Mesothelial cell of epicardium (in vitro differentiated cells): Measurements from ENCODE around the gene HSBP1L1. TPM values are rescaled to one million over a fixed set of nuclear protein-coding genes. Genes with fewer than 3 reads are reported as not detected.

Experiments
- DNase-seq, 2 experiments: peaks; one replicate each; pipeline ENCODE4 v3.0.0; 2021; ENCODE audit warnings: low spot score in 2 of 2; ENCODE audit not compliant: unreplicated experiment in 2 of 2
- H3K27ac Mint-ChIP-seq: 2 replicates; pipeline ENCODE4 v1.8.0; 2021; ENCODE audit warnings: mixed read lengths
- H3K27me3 Mint-ChIP-seq: 2 replicates; pipeline ENCODE4 v1.8.0; 2021; ENCODE audit warnings: low read depth, mixed read lengths
- H3K36me3 Mint-ChIP-seq: 2 replicates; pipeline ENCODE4 v1.8.0; 2021; ENCODE audit warnings: mixed read lengths
- H3K4me1 Mint-ChIP-seq: 2 replicates; pipeline ENCODE4 v1.8.0; 2021; ENCODE audit warnings: mixed read lengths
- H3K4me3 Mint-ChIP-seq: 2 replicates; pipeline ENCODE4 v1.8.0; 2021; ENCODE audit warnings: mild to moderate bottlenecking, moderate library complexity, mixed read lengths
- H3K9me3 Mint-ChIP-seq: 2 replicates; pipeline ENCODE4 v1.8.0; 2021; ENCODE audit warnings: mixed read lengths
- total RNA-seq: library from RNA; stranded (reverse); gene quantifications from 3 replicates; pipeline ENCODE4 v1.2.1, GENCODE V29; 2021
- TF ChIP-seq, protein P1 (sequence below): fragments of 200-600 bp; sonication (generic); IDR thresholded peaks from one replicate; pipeline ENCODE4 v1.5.0; 2021; ENCODE audit warnings: antibody characterized with exemption; ENCODE audit not compliant: unreplicated experiment

Gene HSBP1L1
- total RNA-seq, 1 donor from 2014 or later: 35.4 TPM

DNA sequence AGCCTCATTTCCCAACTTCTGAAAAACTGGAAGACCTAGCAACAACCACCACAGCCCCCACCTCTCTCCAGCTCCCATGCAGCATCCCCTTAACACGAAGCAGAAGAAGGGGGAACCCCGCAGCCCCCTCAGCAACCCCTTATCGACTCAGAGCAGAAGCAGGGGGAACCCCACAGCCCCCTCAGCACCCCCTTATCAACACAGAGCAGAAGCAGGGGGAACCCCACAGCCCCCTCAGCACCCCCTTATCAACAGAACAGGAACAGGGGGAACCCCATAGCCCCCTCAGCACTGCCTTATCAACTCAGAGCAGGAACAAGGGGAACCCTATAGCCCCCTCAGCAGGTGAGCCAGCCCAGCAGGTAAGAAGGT is 19.7 kb upstream of the HSBP1L1 start:
- Mint-ChIP-seq H3K4me1 (peaks cover 7% of the 10 kb centered on the region), H3K4me3 (no peak overlapping the region), H3K27ac (no peak overlapping the region), H3K36me3 (peaks cover 18% of the 10 kb centered on the region), H3K9me3 (no peaks in the 10 kb centered on the region), H3K27me3 (no peaks in the 10 kb centered on the region)
- DNase-seq: no peak
- TF ChIP-seq, protein P1, sequence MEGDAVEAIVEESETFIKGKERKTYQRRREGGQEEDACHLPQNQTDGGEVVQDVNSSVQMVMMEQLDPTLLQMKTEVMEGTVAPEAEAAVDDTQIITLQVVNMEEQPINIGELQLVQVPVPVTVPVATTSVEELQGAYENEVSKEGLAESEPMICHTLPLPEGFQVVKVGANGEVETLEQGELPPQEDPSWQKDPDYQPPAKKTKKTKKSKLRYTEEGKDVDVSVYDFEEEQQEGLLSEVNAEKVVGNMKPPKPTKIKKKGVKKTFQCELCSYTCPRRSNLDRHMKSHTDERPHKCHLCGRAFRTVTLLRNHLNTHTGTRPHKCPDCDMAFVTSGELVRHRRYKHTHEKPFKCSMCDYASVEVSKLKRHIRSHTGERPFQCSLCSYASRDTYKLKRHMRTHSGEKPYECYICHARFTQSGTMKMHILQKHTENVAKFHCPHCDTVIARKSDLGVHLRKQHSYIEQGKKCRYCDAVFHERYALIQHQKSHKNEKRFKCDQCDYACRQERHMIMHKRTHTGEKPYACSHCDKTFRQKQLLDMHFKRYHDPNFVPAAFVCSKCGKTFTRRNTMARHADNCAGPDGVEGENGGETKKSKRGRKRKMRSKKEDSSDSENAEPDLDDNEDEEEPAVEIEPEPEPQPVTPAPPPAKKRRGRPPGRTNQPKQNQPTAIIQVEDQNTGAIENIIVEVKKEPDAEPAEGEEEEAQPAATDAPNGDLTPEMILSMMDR: no peak

DNA sequence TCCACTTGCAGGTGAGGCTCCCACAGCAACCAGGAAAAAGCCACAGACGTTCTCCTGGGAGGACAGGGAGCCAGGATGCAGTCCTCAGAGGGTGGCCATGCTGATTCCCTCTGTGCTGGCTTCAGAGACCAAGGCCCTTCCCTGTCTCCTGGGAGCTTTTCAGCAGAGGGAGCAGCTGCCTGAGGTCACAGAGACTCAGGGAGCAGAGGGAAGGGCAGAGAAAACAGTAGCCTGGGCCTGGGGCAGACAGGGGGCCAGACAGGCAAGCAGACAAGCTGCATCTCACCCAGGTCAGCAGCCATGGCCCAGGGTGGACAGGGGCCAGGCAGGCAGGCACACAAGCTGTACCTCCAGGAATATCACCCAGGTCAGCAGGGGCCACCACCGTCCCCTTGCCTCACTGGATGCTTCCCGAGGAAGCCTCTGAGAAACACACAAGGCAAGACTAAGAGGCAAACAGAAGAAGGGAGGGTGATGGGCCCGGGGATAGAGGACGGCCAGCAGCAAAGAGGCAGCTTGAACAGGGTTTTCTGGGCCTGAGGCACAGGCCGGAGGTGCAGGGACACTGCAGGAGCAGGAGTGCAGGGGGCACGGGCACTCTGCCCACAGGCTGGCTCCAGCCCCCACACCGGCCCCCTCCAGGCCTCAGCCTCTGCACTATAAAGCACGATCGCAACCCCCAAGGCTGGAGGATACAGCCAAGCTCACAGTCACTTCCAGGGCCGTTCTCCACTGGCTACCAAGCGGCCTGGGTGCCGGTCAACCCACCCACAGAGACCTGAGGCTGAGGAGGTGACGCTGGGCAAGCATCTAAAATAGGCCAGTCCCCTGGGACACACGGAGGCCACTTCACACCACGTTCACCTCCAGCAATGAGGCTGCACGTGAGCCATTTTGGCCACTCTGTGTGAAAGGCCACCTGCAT is 19.1 kb upstream of the HSBP1L1 start:
- H3K27ac Mint-ChIP-seq: no peak overlapping the region
- no peaks in the 10 kb centered on the region for H3K27me3 Mint-ChIP-seq
- DNase-seq: no peak
- peaks cover 12% of the 10 kb centered on the region for H3K36me3 Mint-ChIP-seq
- no peak overlapping the region for H3K4me3 Mint-ChIP-seq
- peaks cover 13% of the 10 kb centered on the region for H3K4me1 Mint-ChIP-seq
- TF ChIP-seq, protein P1: no peak
- H3K9me3 Mint-ChIP-seq: no peaks in the 10 kb centered on the region

DNA sequence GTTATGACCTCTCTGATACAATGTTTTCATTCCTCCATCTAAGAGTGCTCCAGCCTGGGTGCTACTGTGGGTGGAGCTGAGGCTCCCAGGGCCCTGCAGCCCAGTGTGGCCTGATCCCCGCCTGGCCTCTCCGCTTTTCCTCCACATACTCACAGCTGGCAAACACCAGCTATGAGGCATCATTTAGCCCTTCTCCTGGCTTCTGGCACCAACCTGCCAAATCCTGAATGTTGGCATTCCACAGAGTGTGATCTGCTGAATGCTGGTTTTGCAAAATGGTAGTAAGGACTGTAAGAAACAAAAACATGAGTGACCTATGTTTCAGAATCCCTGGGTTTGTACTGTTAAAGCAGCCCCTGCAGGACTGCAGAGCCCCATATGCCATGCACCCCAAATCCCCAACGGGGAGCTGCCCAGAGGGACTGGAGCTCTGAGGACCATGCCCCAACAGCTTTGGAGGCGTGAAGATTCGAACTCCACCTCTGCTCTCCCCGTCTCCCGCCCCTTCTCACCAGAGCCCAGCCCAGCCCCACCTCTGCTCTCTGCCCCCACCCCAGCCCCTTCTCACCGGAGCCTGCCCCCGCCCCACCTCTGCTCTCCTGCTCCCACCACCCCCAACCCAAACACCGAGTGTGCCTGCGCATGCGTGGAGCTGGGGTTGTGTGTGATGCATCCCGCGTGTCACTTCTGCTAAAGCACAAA is 17.2 kb upstream of the HSBP1L1 start:
- H3K9me3 Mint-ChIP-seq: no peaks in the 10 kb centered on the region
- DNase-seq: no peak
- peaks cover 16% of the 10 kb centered on the region for H3K4me1 Mint-ChIP-seq
- TF ChIP-seq, protein P1: no peak
- H3K4me3 Mint-ChIP-seq: no peak overlapping the region
- peaks cover 9% of the 10 kb centered on the region for H3K36me3 Mint-ChIP-seq
- no peaks in the 10 kb centered on the region for H3K27me3 Mint-ChIP-seq
- no peak overlapping the region for H3K27ac Mint-ChIP-seq

DNA sequence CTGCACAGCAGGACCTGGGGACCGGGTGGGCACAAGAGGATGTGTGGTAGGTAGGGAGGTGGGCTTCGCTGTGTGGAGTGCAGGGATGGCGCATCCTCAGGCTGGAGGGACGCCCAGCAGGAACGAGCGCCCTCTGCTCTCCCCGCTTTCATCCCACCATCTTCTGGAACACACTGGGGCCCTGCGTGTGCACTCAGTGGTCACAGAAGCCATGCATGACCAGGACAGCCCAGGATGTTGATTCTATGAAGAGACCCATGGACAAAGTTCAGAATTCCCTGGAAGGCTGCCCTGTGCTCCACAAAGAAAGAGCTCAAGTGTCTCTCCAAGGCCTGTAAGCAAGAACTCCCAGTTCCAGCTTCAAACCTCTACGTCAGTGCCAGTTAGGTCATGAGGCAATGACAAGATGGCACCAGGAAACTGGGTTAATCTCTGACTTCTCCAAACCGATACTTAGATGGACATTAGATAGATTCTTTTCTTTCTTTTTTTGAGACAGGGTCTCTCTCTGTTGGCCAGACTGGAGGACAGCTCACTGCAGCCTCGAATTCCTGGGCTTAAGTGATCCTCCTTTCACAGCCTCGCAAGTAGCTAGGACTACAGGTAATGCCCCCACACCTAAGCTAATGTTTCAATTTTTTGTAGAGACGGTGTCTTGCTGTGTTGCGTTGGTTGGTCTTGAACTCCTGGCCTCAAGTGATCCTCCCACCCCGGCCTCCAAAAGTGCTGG is 16.4 kb upstream of the HSBP1L1 start:
- H3K4me1 Mint-ChIP-seq: peaks cover 16% of the 10 kb centered on the region
- no peak overlapping the region for H3K4me3 Mint-ChIP-seq
- H3K27ac Mint-ChIP-seq: no peak overlapping the region
- H3K36me3 Mint-ChIP-seq: peaks cover 5% of the 10 kb centered on the region
- TF ChIP-seq, protein P1: no peak
- H3K9me3 Mint-ChIP-seq: no peaks in the 10 kb centered on the region
- DNase-seq: no peak
- H3K27me3 Mint-ChIP-seq: peaks cover 2% of the 10 kb centered on the region

DNA sequence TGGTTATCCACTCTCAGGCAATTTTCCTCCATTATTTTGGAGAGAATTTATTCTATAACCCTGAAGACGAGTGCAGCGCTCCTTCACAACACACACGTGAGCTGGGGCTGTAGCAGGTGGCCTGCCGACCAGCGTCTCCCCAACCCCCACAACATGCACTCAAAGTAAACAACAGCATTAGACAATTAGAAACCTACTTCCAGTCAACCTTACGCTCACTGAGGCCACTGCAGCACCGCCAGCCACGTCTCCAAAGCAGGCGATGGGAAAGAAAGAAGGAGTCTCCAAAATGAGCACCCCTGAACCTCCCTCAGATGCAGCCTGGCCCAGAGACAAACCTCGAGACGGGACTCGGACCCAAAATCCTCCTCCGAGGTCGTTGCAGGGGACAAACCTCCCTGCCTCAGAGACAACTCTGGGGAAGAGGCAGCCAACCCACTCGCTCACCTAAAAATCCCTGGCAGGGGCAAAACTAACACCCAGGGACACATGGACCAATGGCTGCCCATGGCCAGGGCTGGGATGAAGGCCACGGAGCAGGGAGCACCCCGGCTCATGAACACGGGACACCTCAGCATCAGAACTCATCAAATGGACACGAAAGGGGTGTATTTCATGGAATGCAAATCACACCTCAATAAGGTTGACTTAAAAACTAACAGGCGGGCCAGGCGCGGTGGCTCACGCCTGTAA is 15.6 kb upstream of the HSBP1L1 start:
- Mint-ChIP-seq H3K4me3 (peak overlapping the region; percentile 75), H3K36me3 (peaks cover 3% of the 10 kb centered on the region), H3K27ac (no peak overlapping the region), H3K9me3 (no peaks in the 10 kb centered on the region), H3K27me3 (peaks cover 6% of the 10 kb centered on the region), H3K4me1 (peaks cover 16% of the 10 kb centered on the region)
- TF ChIP-seq, protein P1: no peak
- no peak for DNase-seq
